ENCODE results near the gene SPR.

Gene SPR

GRCh38 chr2:72851333-72851732, 35.9 kb upstream of the SPR start:
- Histone ChIP-seq H3K4me2 (ENCODE audit: low read length) (no peak overlapping the region), H3K4me1 (no peaks in the 10 kb centered on the region), H3K4me3 (ENCODE audit: low read depth, low read length) (no peak overlapping the region)

DNA sequence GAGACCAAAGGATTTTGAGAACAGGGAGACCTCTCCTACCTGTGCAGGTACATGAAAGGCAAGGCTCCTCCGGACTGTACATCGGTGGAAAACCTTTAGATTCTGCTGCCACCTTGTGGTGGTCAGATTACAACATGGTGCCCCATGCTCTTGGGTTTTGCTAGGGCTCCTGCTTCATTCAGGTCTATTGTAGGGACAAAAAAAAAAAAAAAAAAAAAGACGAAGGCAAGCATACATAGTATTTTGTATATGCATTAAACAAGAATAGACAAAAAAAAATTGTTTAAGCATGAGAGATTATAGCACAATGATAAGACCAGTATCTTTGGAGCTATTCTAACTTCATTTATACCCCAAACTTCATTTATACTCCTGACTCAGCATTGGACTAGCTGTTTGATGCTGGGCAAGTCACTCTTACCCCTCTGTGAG, 27.4 kb upstream of the SPR start:
- Histone ChIP-seq H2AFZ (no peak overlapping the region), H3K36me3 (ENCODE audit: control insufficient read depth, insufficient read depth, low read length) (no peaks in the 10 kb centered on the region), H3K4me3 (ENCODE audit: low read depth, low read length) (no peak overlapping the region), H3K27ac (no peak overlapping the region), H3K27me3 (ENCODE audit: control insufficient read depth, insufficient read depth, low read length) (peaks cover 6% of the 10 kb centered on the region), H3K9ac (no peak overlapping the region), H3K9me3 (ENCODE audit: control insufficient read depth, low read length) (no peaks in the 10 kb centered on the region), H3K4me2 (ENCODE audit: low read length) (no peak overlapping the region), H3K79me2 (no peaks in the 10 kb centered on the region), H3K4me1 (no peaks in the 10 kb centered on the region)
- TF ChIP-seq, protein P1, sequence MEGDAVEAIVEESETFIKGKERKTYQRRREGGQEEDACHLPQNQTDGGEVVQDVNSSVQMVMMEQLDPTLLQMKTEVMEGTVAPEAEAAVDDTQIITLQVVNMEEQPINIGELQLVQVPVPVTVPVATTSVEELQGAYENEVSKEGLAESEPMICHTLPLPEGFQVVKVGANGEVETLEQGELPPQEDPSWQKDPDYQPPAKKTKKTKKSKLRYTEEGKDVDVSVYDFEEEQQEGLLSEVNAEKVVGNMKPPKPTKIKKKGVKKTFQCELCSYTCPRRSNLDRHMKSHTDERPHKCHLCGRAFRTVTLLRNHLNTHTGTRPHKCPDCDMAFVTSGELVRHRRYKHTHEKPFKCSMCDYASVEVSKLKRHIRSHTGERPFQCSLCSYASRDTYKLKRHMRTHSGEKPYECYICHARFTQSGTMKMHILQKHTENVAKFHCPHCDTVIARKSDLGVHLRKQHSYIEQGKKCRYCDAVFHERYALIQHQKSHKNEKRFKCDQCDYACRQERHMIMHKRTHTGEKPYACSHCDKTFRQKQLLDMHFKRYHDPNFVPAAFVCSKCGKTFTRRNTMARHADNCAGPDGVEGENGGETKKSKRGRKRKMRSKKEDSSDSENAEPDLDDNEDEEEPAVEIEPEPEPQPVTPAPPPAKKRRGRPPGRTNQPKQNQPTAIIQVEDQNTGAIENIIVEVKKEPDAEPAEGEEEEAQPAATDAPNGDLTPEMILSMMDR (IDR thresholded peaks at IDR 0.05) = peak; percentile 66

More at GRCh38 chr2:72851333-72851732, 35.9 kb upstream of the SPR start:
- no peaks in the 10 kb centered on the region for H3K79me2 ChIP-seq
- H3K27ac ChIP-seq = no peak overlapping the region
- TF ChIP-seq, protein P1 (IDR thresholded peaks at IDR 0.05) = no peak
- H3K27me3 ChIP-seq (ENCODE audit: control insufficient read depth, insufficient read depth, low read length) = no peaks in the 10 kb centered on the region
- H3K9ac ChIP-seq = no peak overlapping the region
- H3K36me3 ChIP-seq (ENCODE audit: control insufficient read depth, insufficient read depth, low read length) = no peaks in the 10 kb centered on the region
- no peaks in the 10 kb centered on the region for H3K9me3 ChIP-seq (ENCODE audit: control insufficient read depth, low read length)
- H2AFZ ChIP-seq = no peak overlapping the region

GRCh38 chr2:72862239-72862988, 24.8 kb upstream of the SPR start:
- Histone ChIP-seq H3K9ac (no peak overlapping the region), H3K36me3 (ENCODE audit: control insufficient read depth, insufficient read depth, low read length) (no peaks in the 10 kb centered on the region), H3K4me3 (ENCODE audit: low read depth, low read length) (no peak overlapping the region), H3K27me3 (ENCODE audit: control insufficient read depth, insufficient read depth, low read length) (peaks cover 6% of the 10 kb centered on the region), H3K4me2 (ENCODE audit: low read length) (peak overlapping the region; percentile 34), H3K79me2 (no peaks in the 10 kb centered on the region), H3K9me3 (ENCODE audit: control insufficient read depth, low read length) (no peaks in the 10 kb centered on the region), H3K27ac (no peak overlapping the region), H2AFZ (peak overlapping the region; percentile 74), H3K4me1 (no peaks in the 10 kb centered on the region)
- TF ChIP-seq, protein P1 (IDR thresholded peaks at IDR 0.05) = peak; percentile 95

- Histone ChIP-seq H3K27me3 (ENCODE audit: control insufficient read depth, insufficient read depth, low read length) (peaks cover 6% of the 10 kb centered on the region), H2AFZ (peak overlapping the region; percentile 74), H3K4me1 (no peaks in the 10 kb centered on the region), H3K9me3 (ENCODE audit: control insufficient read depth, low read length) (no peaks in the 10 kb centered on the region), H3K4me2 (ENCODE audit: low read length) (no peak overlapping the region), H3K36me3 (ENCODE audit: control insufficient read depth, insufficient read depth, low read length) (no peaks in the 10 kb centered on the region), H3K4me3 (ENCODE audit: low read depth, low read length) (no peak overlapping the region), H3K9ac (no peak overlapping the region), H3K27ac (no peak overlapping the region), H3K79me2 (no peaks in the 10 kb centered on the region)
- TF ChIP-seq, protein P1 (IDR thresholded peaks at IDR 0.05) = no peak
Measured at GRCh38 chr2:72863046-72863445, 24.2 kb upstream of the SPR start.

GRCh38 chr2:72864500-72864899, 22.7 kb upstream of the SPR start:
- no peaks in the 10 kb centered on the region for H3K9me3 ChIP-seq (ENCODE audit: control insufficient read depth, low read length)
- H2AFZ ChIP-seq = no peak overlapping the region
- H3K4me2 ChIP-seq (ENCODE audit: low read length) = no peak overlapping the region
- no peaks in the 10 kb centered on the region for H3K36me3 ChIP-seq (ENCODE audit: control insufficient read depth, insufficient read depth, low read length)
- TF ChIP-seq, protein P1 (IDR thresholded peaks at IDR 0.05) = no peak
- no peaks in the 10 kb centered on the region for H3K4me1 ChIP-seq
- H3K79me2 ChIP-seq = no peaks in the 10 kb centered on the region
- H3K9ac ChIP-seq = no peak overlapping the region
- H3K27ac ChIP-seq = no peak overlapping the region
- no peak overlapping the region for H3K4me3 ChIP-seq (ENCODE audit: low read depth, low read length)
- H3K27me3 ChIP-seq (ENCODE audit: control insufficient read depth, insufficient read depth, low read length) = peaks cover 6% of the 10 kb centered on the region
